GM23338 (cell line): ENCODE measurements around the gene HIVEP1.

Experiments used
- CREB1 ChIP-seq: fragments of 250-450 bp; sonication (Bioruptor Pico); IDR thresholded peaks from 2 replicates; pipeline ENCODE4 v1.5.0; 2020; ENCODE audit warnings: low read depth, mild to moderate bottlenecking, moderate library complexity
- CTCF ChIP-seq, 2 experiments: fragments of 200-600 bp in 1 of 2; sonication (generic) in 1 of 2; conservative IDR thresholded peaks; 2 replicates each; pipeline versions ENCODE4 v1.5.1 to v1.6.1; 2016 to 2017; ENCODE audit warnings: antibody characterized with exemption in 2 of 2, low read depth in 2 of 2, mild to moderate bottlenecking in 2 of 2, moderate library complexity in 1 of 2
- ETS1 ChIP-seq: IDR thresholded peaks from 2 replicates; pipeline ENCODE4 v1.6.1; 2016; ENCODE audit warnings: antibody characterized with exemption
- EZH2 ChIP-seq: fragments of 200-600 bp; sonication (generic); IDR thresholded peaks from one replicate; pipeline ENCODE4 v1.8.0; 2017; ENCODE audit warnings: antibody characterized with exemption, mild to moderate bottlenecking, low read depth; ENCODE audit not compliant: unreplicated experiment
- EZH2phosphoT487 ChIP-seq: fragments of 200-600 bp; sonication (generic); IDR thresholded peaks from one replicate; pipeline ENCODE4 v1.8.1; 2018; ENCODE audit warnings: antibody characterized with exemption; ENCODE audit not compliant: unreplicated experiment
- JUNB ChIP-seq: IDR thresholded peaks from one replicate; pipeline ENCODE4 v1.6.1; 2016; ENCODE audit warnings: antibody characterized with exemption; ENCODE audit not compliant: unreplicated experiment
- POLR2AphosphoS5 ChIP-seq: IDR thresholded peaks from 2 replicates; pipeline ENCODE4 v1.6.1; 2016; ENCODE audit warnings: antibody characterized with exemption, low read depth
- REST ChIP-seq: IDR thresholded peaks from one replicate; pipeline ENCODE4 v1.6.1; 2018; ENCODE audit warnings: antibody characterized with exemption; ENCODE audit not compliant: unreplicated experiment
- ZNF114 ChIP-seq: fragments of 250-450 bp; sonication (Bioruptor Pico); IDR thresholded peaks from 2 replicates; pipeline ENCODE4 v1.5.0; 2020; ENCODE audit warnings: mild to moderate bottlenecking, moderate library complexity

GRCh38 chr6:11992086-11992485 lies 20.0 kb upstream of the HIVEP1 start:
- TF ChIP-seq CTCF (conservative IDR thresholded peaks at IDR 0.05; ENCODE audit: low read depth in 2 of 2), result no peak
- no peak for TF ChIP-seq POLR2AphosphoS5
- no peak for TF ChIP-seq EZH2
- no peak for TF ChIP-seq REST
- no peak for TF ChIP-seq CREB1 (CRISPR knock-in tag)
- TF ChIP-seq EZH2phosphoT487, result no peak
- TF ChIP-seq ZNF114 (CRISPR knock-in tag), result no peak
- TF ChIP-seq ETS1, result no peak
- TF ChIP-seq JUNB, result no peak
